Measurements from ENCODE around the gene LAMA3. TPM values are rescaled to one million over a fixed set of nuclear protein-coding genes. Genes with fewer than 3 reads are reported as not detected.

The LAMA3 gene
- total RNA-seq, 1 experiment from 2014 or later = 5.6 TPM

GRCh38 chr18:23730857-23731256 is 41.6 kb downstream of the LAMA3 start:
- ATAC-seq = no peak
- H3K27ac ChIP-seq (ENCODE audit: low read depth, low read length) = no peak overlapping the region
- H3K9me3 ChIP-seq (ENCODE audit: control insufficient read depth in 1 of 2, insufficient read depth in 1 of 2, low read depth in 1 of 2, low read length in 2 of 2) = no peaks in the 10 kb centered on the region
- no peak overlapping the region for H2AFZ ChIP-seq (ENCODE audit: low read depth, low read length, poor library complexity, severe bottlenecking)
- ChIA-PET CTCF (no interaction called here), RAD21 (ENCODE audit: low non-redundant PET in 1 of 2, low total read pairs in 2 of 2, uncharacterized antibody in 2 of 2, unreplicated experiment in 2 of 2) (no interaction called here), POLR2A (no interaction called here)
- H3K79me2 ChIP-seq (ENCODE audit: insufficient read depth, low read length) = no peaks in the 10 kb centered on the region
- H3K9ac ChIP-seq (ENCODE audit: low read length) = no peak overlapping the region
- no peak for DNase-seq (ENCODE audit: low read depth, low spot score)
- TF ChIP-seq TCF7L2 (IDR thresholded peaks at IDR 0.05; ENCODE audit: borderline replicate concordance, extremely low read depth, insufficient read depth, insufficient read length) = no peak
- TF ChIP-seq CBX3 (IDR thresholded peaks at IDR 0.05; ENCODE audit: low read depth) = no peak
- TF ChIP-seq, protein P1, sequence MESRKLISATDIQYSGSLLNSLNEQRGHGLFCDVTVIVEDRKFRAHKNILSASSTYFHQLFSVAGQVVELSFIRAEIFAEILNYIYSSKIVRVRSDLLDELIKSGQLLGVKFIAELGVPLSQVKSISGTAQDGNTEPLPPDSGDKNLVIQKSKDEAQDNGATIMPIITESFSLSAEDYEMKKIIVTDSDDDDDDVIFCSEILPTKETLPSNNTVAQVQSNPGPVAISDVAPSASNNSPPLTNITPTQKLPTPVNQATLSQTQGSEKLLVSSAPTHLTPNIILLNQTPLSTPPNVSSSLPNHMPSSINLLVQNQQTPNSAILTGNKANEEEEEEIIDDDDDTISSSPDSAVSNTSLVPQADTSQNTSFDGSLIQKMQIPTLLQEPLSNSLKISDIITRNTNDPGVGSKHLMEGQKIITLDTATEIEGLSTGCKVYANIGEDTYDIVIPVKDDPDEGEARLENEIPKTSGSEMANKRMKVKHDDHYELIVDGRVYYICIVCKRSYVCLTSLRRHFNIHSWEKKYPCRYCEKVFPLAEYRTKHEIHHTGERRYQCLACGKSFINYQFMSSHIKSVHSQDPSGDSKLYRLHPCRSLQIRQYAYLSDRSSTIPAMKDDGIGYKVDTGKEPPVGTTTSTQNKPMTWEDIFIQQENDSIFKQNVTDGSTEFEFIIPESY (IDR thresholded peaks at IDR 0.05; ENCODE audit: extremely low read depth, insufficient replicate concordance, low read length) = no peak
- TF ChIP-seq, protein P2, sequence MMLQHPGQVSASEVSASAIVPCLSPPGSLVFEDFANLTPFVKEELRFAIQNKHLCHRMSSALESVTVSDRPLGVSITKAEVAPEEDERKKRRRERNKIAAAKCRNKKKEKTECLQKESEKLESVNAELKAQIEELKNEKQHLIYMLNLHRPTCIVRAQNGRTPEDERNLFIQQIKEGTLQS (IDR thresholded peaks at IDR 0.05) = no peak
- no peaks in the 10 kb centered on the region for H4K20me1 ChIP-seq (ENCODE audit: insufficient read depth)
- H3K36me3 ChIP-seq (ENCODE audit: control insufficient read depth in 1 of 2, insufficient read depth in 2 of 2, low read length in 2 of 2) = no peaks in the 10 kb centered on the region
- no peaks in the 10 kb centered on the region for H3K9me2 ChIP-seq (ENCODE audit: insufficient read depth)
- H3K4me1 ChIP-seq (ENCODE audit: control insufficient read depth in 1 of 2, insufficient read depth in 2 of 2, low read length in 2 of 2) = no peaks in the 10 kb centered on the region
- H3K27me3 ChIP-seq (ENCODE audit: insufficient read depth, low read length) = no peaks in the 10 kb centered on the region
- H3K4me2 ChIP-seq (ENCODE audit: low read length) = no peak overlapping the region
- BruUV-seq (replicated peaks) = no TSS peak
- no peak overlapping the region for H3K4me3 ChIP-seq (replicated peaks in 1 of 2; ENCODE audit: low read depth in 1 of 2, low read length in 2 of 2)
- intact Hi-C loops (cut with micrococcal nuclease) = no loop called here

DNA sequence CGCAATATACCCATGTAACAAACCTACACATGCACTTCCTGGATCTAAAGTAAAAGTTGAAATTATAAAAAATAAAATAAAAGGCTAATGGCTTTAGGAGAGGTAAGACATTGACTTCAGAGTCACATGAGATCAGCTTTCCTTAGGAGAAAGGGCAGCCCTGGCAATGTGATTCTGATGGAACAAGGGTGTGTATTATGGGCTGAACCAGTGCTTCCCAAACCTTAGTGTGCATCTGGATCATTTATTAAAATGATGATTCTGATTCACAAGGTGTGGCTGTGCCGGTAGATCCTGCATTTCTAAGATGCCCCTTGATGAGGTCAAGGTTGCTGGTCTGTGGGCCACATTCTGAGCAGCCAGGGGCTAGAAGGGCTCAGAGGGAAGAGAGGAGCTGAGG is 42.6 kb downstream of the LAMA3 start:
- TF ChIP-seq SIN3A (IDR thresholded peaks at IDR 0.05; ENCODE audit: low read depth) = no peak
- TF ChIP-seq, protein P2 (IDR thresholded peaks at IDR 0.05) = no peak
- TF ChIP-seq ELF1 (IDR thresholded peaks at IDR 0.05; ENCODE audit: borderline replicate concordance, low read depth) = no peak
- TF ChIP-seq, protein P3, sequence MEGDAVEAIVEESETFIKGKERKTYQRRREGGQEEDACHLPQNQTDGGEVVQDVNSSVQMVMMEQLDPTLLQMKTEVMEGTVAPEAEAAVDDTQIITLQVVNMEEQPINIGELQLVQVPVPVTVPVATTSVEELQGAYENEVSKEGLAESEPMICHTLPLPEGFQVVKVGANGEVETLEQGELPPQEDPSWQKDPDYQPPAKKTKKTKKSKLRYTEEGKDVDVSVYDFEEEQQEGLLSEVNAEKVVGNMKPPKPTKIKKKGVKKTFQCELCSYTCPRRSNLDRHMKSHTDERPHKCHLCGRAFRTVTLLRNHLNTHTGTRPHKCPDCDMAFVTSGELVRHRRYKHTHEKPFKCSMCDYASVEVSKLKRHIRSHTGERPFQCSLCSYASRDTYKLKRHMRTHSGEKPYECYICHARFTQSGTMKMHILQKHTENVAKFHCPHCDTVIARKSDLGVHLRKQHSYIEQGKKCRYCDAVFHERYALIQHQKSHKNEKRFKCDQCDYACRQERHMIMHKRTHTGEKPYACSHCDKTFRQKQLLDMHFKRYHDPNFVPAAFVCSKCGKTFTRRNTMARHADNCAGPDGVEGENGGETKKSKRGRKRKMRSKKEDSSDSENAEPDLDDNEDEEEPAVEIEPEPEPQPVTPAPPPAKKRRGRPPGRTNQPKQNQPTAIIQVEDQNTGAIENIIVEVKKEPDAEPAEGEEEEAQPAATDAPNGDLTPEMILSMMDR (IDR thresholded peaks at IDR 0.05 in 2 of 3, conservative IDR thresholded peaks at IDR 0.05 in 1 of 3; ENCODE audit: borderline replicate concordance in 1 of 3, insufficient read depth in 1 of 3, low read depth in 2 of 3, low read length in 2 of 3) = no peak
- no peak for TF ChIP-seq SP1 (IDR thresholded peaks at IDR 0.05; ENCODE audit: low read depth)
- Histone ChIP-seq H3K36me3 (ENCODE audit: control insufficient read depth in 1 of 2, insufficient read depth in 2 of 2, low read length in 2 of 2) (no peaks in the 10 kb centered on the region), H3K4me2 (ENCODE audit: low read length) (no peak overlapping the region), H3K4me1 (ENCODE audit: control insufficient read depth in 1 of 2, insufficient read depth in 2 of 2, low read length in 2 of 2) (no peaks in the 10 kb centered on the region), H2AFZ (ENCODE audit: low read depth, low read length, poor library complexity, severe bottlenecking) (no peak overlapping the region), H3K4me3 (replicated peaks in 1 of 2; ENCODE audit: low read depth in 1 of 2, low read length in 2 of 2) (no peak overlapping the region), H3K79me2 (ENCODE audit: insufficient read depth, low read length) (no peaks in the 10 kb centered on the region), H3K27ac (ENCODE audit: low read depth, low read length) (no peak overlapping the region), H3K9me3 (ENCODE audit: control insufficient read depth in 1 of 2, insufficient read depth in 1 of 2, low read depth in 1 of 2, low read length in 2 of 2) (no peaks in the 10 kb centered on the region), H3K9me2 (ENCODE audit: insufficient read depth) (no peaks in the 10 kb centered on the region), H3K27me3 (ENCODE audit: insufficient read depth, low read length) (no peaks in the 10 kb centered on the region), H4K20me1 (ENCODE audit: insufficient read depth) (no peaks in the 10 kb centered on the region), H3K9ac (ENCODE audit: low read length) (no peak overlapping the region)
- RAD21 ChIA-PET (ENCODE audit: low non-redundant PET in 1 of 2, low total read pairs in 2 of 2, uncharacterized antibody in 2 of 2, unreplicated experiment in 2 of 2) = no interaction called here
- ATAC-seq (no peak), DNase-seq (ENCODE audit: low read depth, low spot score) (no peak)
- intact Hi-C loops (cut with micrococcal nuclease) = no loop called here
- POLR2A ChIA-PET = no interaction called here
- no TSS peak for BruUV-seq (replicated peaks)
- CTCF ChIA-PET = no interaction called here

All from HCT116 (cell line).